K562 (cell line): ENCODE results near the gene PLPP7. TPM values are rescaled to one million over a fixed set of nuclear protein-coding genes. Genes with fewer than 3 reads are reported as not detected.
A peak's percentile ranks its signal among the peaks of the same experiment; 100 is the strongest.

Experiments used
- ADNP ChIP-seq: fragments of 200-800 bp; sonication (Bioruptor generic); IDR thresholded peaks from 2 replicates; pipeline ENCODE4 v1.6.1; 2016; ENCODE audit warnings: missing genetic modification characterization, missing compliant biosample characterization
- ARID2 ChIP-seq: fragments of 450-650 bp; IDR thresholded peaks from 2 replicates; pipeline ENCODE4 v1.6.1; 2017; ENCODE audit warnings: antibody characterized with exemption, mild to moderate bottlenecking
- ATF2 ChIP-seq: sonication (generic); formaldehyde crosslinking; IDR thresholded peaks from 2 replicates; pipeline ENCODE4 v1.8.1; 2022; ENCODE audit warnings: missing genetic modification reagents
- CREBBP ChIP-seq: IDR thresholded peaks from one replicate; pipeline ENCODE4 v1.6.1; 2012; ENCODE audit warnings: low read depth, mild to moderate bottlenecking, control low read depth, inconsistent platforms, low read length
- CREM ChIP-seq: IDR thresholded peaks from 2 replicates; pipeline ENCODE4 v1.6.1; 2014; ENCODE audit warnings: antibody characterized with exemption, low read depth
- ETS1 ChIP-seq: conservative IDR thresholded peaks from 2 replicates; pipeline ENCODE4 v1.6.1; 2011; ENCODE audit warnings: low read depth, mild to moderate bottlenecking, low read length; ENCODE audit not compliant: control insufficient read depth
- ILF3 ChIP-seq: fragments of 450-650 bp; IDR thresholded peaks from 2 replicates; pipeline ENCODE4 v1.6.1; 2018; ENCODE audit warnings: antibody characterized with exemption, mild to moderate bottlenecking, moderate library complexity, borderline replicate concordance
- IRF2 ChIP-seq: sonication (generic); formaldehyde crosslinking; IDR thresholded peaks from 2 replicates; pipeline ENCODE4 v1.8.1; 2022; ENCODE audit warnings: mild to moderate bottlenecking, missing genetic modification reagents
- KHSRP ChIP-seq: fragments of 450-650 bp; IDR thresholded peaks from 2 replicates; pipeline ENCODE4 v1.6.1; 2017
- MAZ ChIP-seq, 2 experiments: fragments of 450-650 bp in 1 of 2; sonication (generic) in 1 of 2; formaldehyde crosslinking; IDR thresholded peaks in 1 of 2; conservative IDR thresholded peaks in 1 of 2; 2 replicates each; pipeline versions ENCODE4 v1.4.0 to v1.5.0; 2020; ENCODE audit warnings: mild to moderate bottlenecking in 1 of 2, missing genetic modification reagents in 1 of 2
- PTBP1 ChIP-seq: fragments of 200-400 bp; formaldehyde crosslinking; IDR thresholded peaks from 2 replicates; pipeline ENCODE4 v1.6.1; 2017; ENCODE audit warnings: low read depth, low read length
- RB1 ChIP-seq: fragments of 450-650 bp; IDR thresholded peaks from 2 replicates; pipeline ENCODE4 v1.6.1; 2017; ENCODE audit warnings: low read depth, mild to moderate bottlenecking
- RBM25 ChIP-seq: fragments of 200-400 bp; formaldehyde crosslinking; IDR thresholded peaks from 2 replicates; pipeline ENCODE4 v1.6.1; 2018; ENCODE audit warnings: low read length, low read depth, moderate library complexity; ENCODE audit not compliant: severe bottlenecking
- SMARCA5 ChIP-seq: fragments of 450-650 bp; IDR thresholded peaks from 2 replicates; pipeline ENCODE4 v1.6.1; 2016
- THAP12 ChIP-seq: fragments of 250-450 bp; sonication (Bioruptor Pico); IDR thresholded peaks from 2 replicates; pipeline ENCODE4 v1.9.0; 2021; ENCODE audit warnings: mild to moderate bottlenecking, inconsistent platforms
- ZMIZ1 ChIP-seq, 2 experiments: fragments of 150-350 bp in 1 of 2; IDR thresholded peaks; 2 replicates each; pipeline ENCODE4 v1.6.1; 2012 to 2016; ENCODE audit warnings: low read depth in 2 of 2, low read length in 2 of 2, mild to moderate bottlenecking in 1 of 2, moderate library complexity in 1 of 2
- ZNF140 ChIP-seq: fragments of 250-450 bp; sonication (Bioruptor Pico); IDR thresholded peaks from 2 replicates; pipeline ENCODE4 v1.8.0; 2021; ENCODE audit warnings: moderate library complexity, mild to moderate bottlenecking, inconsistent platforms
- ZNF699 ChIP-seq: fragments of 250-450 bp; sonication (Bioruptor Pico); IDR thresholded peaks from 2 replicates; pipeline ENCODE4 v1.8.0; 2021; ENCODE audit warnings: mild to moderate bottlenecking, moderate library complexity; ENCODE audit not compliant: insufficient replicate concordance
- ZNF740 ChIP-seq, 3 experiments: fragments of 200-800 bp in 1 of 3; sonication (Bioruptor generic) in 1 of 3; sonication (generic) in 1 of 3; formaldehyde crosslinking in 1 of 3; IDR thresholded peaks; 2 replicates each; pipeline versions ENCODE4 v1.6.1 to v1.8.0; 2016 to 2022; ENCODE audit warnings: mild to moderate bottlenecking in 2 of 3, missing compliant biosample characterization in 2 of 3, missing genetic modification characterization in 2 of 3, missing genetic modification reagents in 1 of 3
- polyA plus RNA-seq, 8 experiments: library from polyadenylated mRNA; depleted of rRNA in 4 of 8; stranded (reverse) in 5 of 8; unstranded in 3 of 8; fragments of >200 nt; fragmentation: Nextera tagmentation in 2 of 8; fragmentation: Illumina TruSeq in 1 of 8; extraction: Ambion mirVana in 2 of 8; extraction: Trizol in 1 of 8; gene quantifications; 2 replicates each; pipeline versions ENCODE4 v1.2.1 to v1.2.3, GENCODE V29; 2011 to 2014; ENCODE audit warnings: inconsistent platforms in 1 of 8, missing spikeins in 1 of 8
- total RNA-seq, 7 experiments: library from RNA; depleted of rRNA in 6 of 7; stranded (reverse); fragments of >200 nt in 6 of 7; fragmentation: Illumina TruSeq in 2 of 7; extraction: Trizol in 2 of 7; gene quantifications; 2 replicates each; pipeline versions ENCODE4 v1.2.1 to v1.2.3, GENCODE V29; 2011 to 2021; ENCODE audit warnings: low replicate concordance in 1 of 7

PLPP7 gene
- total and polyA plus RNA-seq, 9 of the 15 experiments (the other 6 are each of a cell fraction or from before 2014, with no cell fraction given): 0.09 to 0.93 (median 0.18) TPM; not detected in 4

GRCh38 chr9:131292937-131293336 lies 3.4 kb downstream of the PLPP7 start (continued):
- TF ChIP-seq ZMIZ1 (IDR thresholded peaks at IDR 0.05; ENCODE audit: low read depth in 2 of 2, low read length in 2 of 2) (no peak), RBM25 (peak; percentile 84), PTBP1 (no peak), RB1 (no peak), ZNF140 (no peak), ZNF740 (CRISPR knock-in tag; IDR thresholded peaks at IDR 0.05) (0 out of 2 replicates have a peak, but pooled peaks have one; percentile 18), ZNF740 (tag; IDR thresholded peaks at IDR 0.05) (no peak), MAZ (CRISPR knock-in tag; conservative IDR thresholded peaks at IDR 0.05 in 1 of 2, IDR thresholded peaks at IDR 0.05 in 1 of 2) (no peak), KHSRP (no peak), ARID2 (no peak), ADNP (peak; percentile 86), ATF2 (no peak), IRF2 (CRISPR knock-in tag) (no peak), ILF3 (no peak), SMARCA5 (peak; percentile 55; the same call in 1 of the 2 replicates), CREBBP (no peak), THAP12 (CRISPR knock-in tag) (no peak), CREM (no peak), ZNF699 (CRISPR knock-in tag) (no peak), ETS1 (no peak)
